HepG2 (cell line): Measurements from ENCODE around the gene DPEP2NB. TPM values are rescaled to one million over a fixed set of nuclear protein-coding genes. Genes with fewer than 3 reads are reported as not detected.
A peak's percentile ranks its signal among the peaks of the same experiment; 100 is the strongest.

Source experiments
- AKAP8 ChIP-seq: sonication (generic); formaldehyde crosslinking; IDR thresholded peaks from 2 replicates; pipeline ENCODE4 v1.5.1; 2020; ENCODE audit warnings: mild to moderate bottlenecking, missing genetic modification reagents
- ATAD3A ChIP-seq: sonication (generic); formaldehyde crosslinking; IDR thresholded peaks from 2 replicates; pipeline ENCODE4 v1.4.0; 2020; ENCODE audit warnings: missing genetic modification reagents
- CSRNP1 ChIP-seq: sonication (generic); formaldehyde crosslinking; IDR thresholded peaks from 2 replicates; pipeline ENCODE4 v1.8.1; 2023; ENCODE audit warnings: mild to moderate bottlenecking, missing genetic modification reagents
- HDAC6 ChIP-seq: fragments of 200-600 bp; sonication (generic); IDR thresholded peaks from 2 replicates; pipeline ENCODE4 v1.7.0; 2017; ENCODE audit warnings: mild to moderate bottlenecking, antibody characterized with exemption, low read length, low read depth
- KLF12 ChIP-seq: sonication (generic); formaldehyde crosslinking; IDR thresholded peaks from 2 replicates; pipeline ENCODE4 v1.4.0; 2020; ENCODE audit warnings: missing genetic modification reagents, borderline replicate concordance
- KMT2A ChIP-seq: sonication (generic); formaldehyde crosslinking; IDR thresholded peaks from 2 replicates; pipeline ENCODE4 v1.4.0; 2020; ENCODE audit warnings: missing genetic modification reagents
- MAZ ChIP-seq, 2 experiments: sonication (generic) in 1 of 2; formaldehyde crosslinking in 1 of 2; IDR thresholded peaks; 2 replicates each; pipeline versions ENCODE4 v1.5.0 to v1.6.1; 2012 to 2020; ENCODE audit warnings: low read depth in 2 of 2, mild to moderate bottlenecking in 2 of 2, borderline replicate concordance in 1 of 2, improper control_type of control experiment in 1 of 2, low read length in 1 of 2, missing genetic modification reagents in 1 of 2, moderate library complexity in 1 of 2
- THYN1 ChIP-seq: sonication (generic); formaldehyde crosslinking; IDR thresholded peaks from 2 replicates; pipeline ENCODE4 v1.8.1; 2023; ENCODE audit warnings: low read depth, mild to moderate bottlenecking, moderate library complexity, missing genetic modification reagents, borderline replicate concordance
- ZNF414 ChIP-seq: sonication (generic); formaldehyde crosslinking; IDR thresholded peaks from 2 replicates; pipeline ENCODE4 v1.5.0; 2020; ENCODE audit warnings: missing genetic modification reagents
- ZNF605 ChIP-seq: sonication (generic); formaldehyde crosslinking; IDR thresholded peaks from 2 replicates; pipeline ENCODE4 v1.8.0; 2022; ENCODE audit warnings: mild to moderate bottlenecking, missing genetic modification reagents
- polyA plus RNA-seq, 8 experiments: library from polyadenylated mRNA; depleted of rRNA in 3 of 8; stranded (reverse) in 7 of 8; unstranded in 1 of 8; fragments of >200 nt; fragmentation: Illumina TruSeq in 4 of 8; extraction: Trizol in 4 of 8; gene quantifications; 2 replicates each; pipeline versions ENCODE4 v1.2.1 to v1.2.3, GENCODE V29; 2011 to 2016; ENCODE audit warnings: low read depth in 4 of 8, missing spikeins in 1 of 8, mixed read lengths in 1 of 8; ENCODE audit not compliant: insufficient read depth in 1 of 8
- total RNA-seq, 5 experiments: library from RNA; depleted of rRNA; stranded (reverse); fragments of >200 nt; fragmentation: Illumina TruSeq; extraction: Trizol; gene quantifications; 2 replicates each; pipeline ENCODE4 v1.2.3, GENCODE V29; 2016; ENCODE audit warnings: low read depth in 1 of 5
- TF ChIP-seq, protein P1 (sequence below): sonication (generic); formaldehyde crosslinking; conservative IDR thresholded peaks from 2 replicates; pipeline ENCODE4 v1.4.0; 2020; ENCODE audit warnings: missing genetic modification reagents
- TF ChIP-seq, protein P2 (sequence below): sonication (generic); formaldehyde crosslinking; IDR thresholded peaks from 2 replicates; pipeline ENCODE4 v1.4.0; 2020; ENCODE audit warnings: missing genetic modification reagents, mild to moderate bottlenecking, borderline replicate concordance

The DPEP2NB gene
- total and polyA plus RNA-seq, 2 of the 13 experiments (the other 11 are each of a cell fraction or from before 2014, with no cell fraction given) = not detected

GRCh38 chr16:67963662-67964321, 51.9 kb downstream of the DPEP2NB start (continued):
- TF ChIP-seq CSRNP1 (CRISPR knock-in tag) (0 out of 2 replicates have a peak, but pooled peaks have one; percentile 46), THYN1 (CRISPR knock-in tag) (no peak), HDAC6 (no peak), ZNF605 (no peak), KMT2A (no peak), ATAD3A (no peak), ZNF414 (CRISPR knock-in tag) (no peak), KLF12 (CRISPR knock-in tag) (no peak), AKAP8 (CRISPR knock-in tag) (peak; percentile 55; the same call in 1 of the 2 replicates), MAZ (IDR thresholded peaks at IDR 0.05; ENCODE audit: borderline replicate concordance, low read depth, low read length) (no peak), MAZ (CRISPR knock-in tag; IDR thresholded peaks at IDR 0.05; ENCODE audit: low read depth) (no peak)
- TF ChIP-seq, protein P1, sequence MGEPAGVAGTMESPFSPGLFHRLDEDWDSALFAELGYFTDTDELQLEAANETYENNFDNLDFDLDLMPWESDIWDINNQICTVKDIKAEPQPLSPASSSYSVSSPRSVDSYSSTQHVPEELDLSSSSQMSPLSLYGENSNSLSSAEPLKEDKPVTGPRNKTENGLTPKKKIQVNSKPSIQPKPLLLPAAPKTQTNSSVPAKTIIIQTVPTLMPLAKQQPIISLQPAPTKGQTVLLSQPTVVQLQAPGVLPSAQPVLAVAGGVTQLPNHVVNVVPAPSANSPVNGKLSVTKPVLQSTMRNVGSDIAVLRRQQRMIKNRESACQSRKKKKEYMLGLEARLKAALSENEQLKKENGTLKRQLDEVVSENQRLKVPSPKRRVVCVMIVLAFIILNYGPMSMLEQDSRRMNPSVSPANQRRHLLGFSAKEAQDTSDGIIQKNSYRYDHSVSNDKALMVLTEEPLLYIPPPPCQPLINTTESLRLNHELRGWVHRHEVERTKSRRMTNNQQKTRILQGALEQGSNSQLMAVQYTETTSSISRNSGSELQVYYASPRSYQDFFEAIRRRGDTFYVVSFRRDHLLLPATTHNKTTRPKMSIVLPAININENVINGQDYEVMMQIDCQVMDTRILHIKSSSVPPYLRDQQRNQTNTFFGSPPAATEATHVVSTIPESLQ (CRISPR knock-in tag) = no peak
- TF ChIP-seq, protein P2, sequence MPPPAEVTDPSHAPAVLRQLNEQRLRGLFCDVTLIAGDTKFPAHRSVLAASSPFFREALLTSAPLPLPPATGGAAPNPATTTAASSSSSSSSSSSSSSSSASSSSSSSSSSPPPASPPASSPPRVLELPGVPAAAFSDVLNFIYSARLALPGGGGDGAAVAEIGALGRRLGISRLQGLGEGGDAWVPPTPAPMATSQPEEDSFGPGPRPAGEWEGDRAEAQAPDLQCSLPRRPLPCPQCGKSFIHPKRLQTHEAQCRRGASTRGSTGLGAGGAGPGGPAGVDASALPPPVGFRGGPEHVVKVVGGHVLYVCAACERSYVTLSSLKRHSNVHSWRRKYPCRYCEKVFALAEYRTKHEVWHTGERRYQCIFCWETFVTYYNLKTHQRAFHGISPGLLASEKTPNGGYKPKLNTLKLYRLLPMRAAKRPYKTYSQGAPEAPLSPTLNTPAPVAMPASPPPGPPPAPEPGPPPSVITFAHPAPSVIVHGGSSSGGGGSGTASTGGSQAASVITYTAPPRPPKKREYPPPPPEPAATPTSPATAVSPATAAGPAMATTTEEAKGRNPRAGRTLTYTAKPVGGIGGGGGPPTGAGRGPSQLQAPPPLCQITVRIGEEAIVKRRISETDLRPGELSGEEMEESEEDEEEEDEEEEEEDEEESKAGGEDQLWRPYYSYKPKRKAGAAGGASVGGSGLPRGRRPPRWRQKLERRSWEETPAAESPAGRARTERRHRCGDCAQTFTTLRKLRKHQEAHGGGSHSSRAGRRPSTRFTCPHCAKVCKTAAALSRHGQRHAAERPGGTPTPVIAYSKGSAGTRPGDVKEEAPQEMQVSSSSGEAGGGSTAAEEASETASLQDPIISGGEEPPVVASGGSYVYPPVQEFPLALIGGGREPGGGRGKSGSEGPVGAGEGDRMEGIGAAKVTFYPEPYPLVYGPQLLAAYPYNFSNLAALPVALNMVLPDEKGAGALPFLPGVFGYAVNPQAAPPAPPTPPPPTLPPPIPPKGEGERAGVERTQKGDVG (CRISPR knock-in tag) = peak; percentile 46; the same call in 1 of the 2 replicates
